Neural cell (in vitro differentiated cells): Measurements from ENCODE around the gene TLR6. TPM values are rescaled to one million over a fixed set of nuclear protein-coding genes. Genes with fewer than 3 reads are reported as not detected.

ENCODE experiments used
- H2AFZ ChIP-seq: fragments of 200-600, 300-800 bp; sonication (generic), shearing (Covaris generic); 2 replicates; pipeline ENCODE4 v1.6.0; 2014; ENCODE audit warnings: low read depth, mild to moderate bottlenecking, antibody characterized with exemption, low read length, moderate library complexity
- H3F3A ChIP-seq: fragments of 200-600 bp; shearing (Covaris generic); 2 replicates; pipeline ENCODE4 v1.6.1; 2016; ENCODE audit warnings: mild to moderate bottlenecking, moderate library complexity, mixed read lengths, antibody characterized with exemption, low read length; ENCODE audit not compliant: insufficient read depth, poor library complexity, severe bottlenecking
- H3K27ac ChIP-seq: fragments of 200-600, 300-800 bp; sonication (generic), shearing (Covaris generic); 2 replicates; pipeline ENCODE4 v1.5.1; 2014; ENCODE audit warnings: mild to moderate bottlenecking, low read length, moderate library complexity
- H3K27me3 ChIP-seq: fragments of 300-800, 200-600 bp; sonication (generic), shearing (Covaris generic); 2 replicates; pipeline ENCODE4 v1.6.0; 2014; ENCODE audit warnings: mild to moderate bottlenecking, low read depth, low read length, moderate library complexity; ENCODE audit not compliant: insufficient read depth
- H3K36me3 ChIP-seq: fragments of 300-800, 200-600 bp; sonication (generic), shearing (Covaris generic); 2 replicates; pipeline ENCODE4 v1.5.1; 2014; ENCODE audit warnings: mild to moderate bottlenecking, antibody characterized with exemption, low read length, moderate library complexity; ENCODE audit not compliant: insufficient read depth
- H3K4me2 ChIP-seq: fragments of 300-800, 200-600 bp; sonication (generic), shearing (Covaris generic); 2 replicates; pipeline ENCODE4 v1.6.0; 2014; ENCODE audit warnings: mild to moderate bottlenecking, low read length
- H3K4me3 ChIP-seq: fragments of 300-800, 200-600 bp; sonication (generic), shearing (Covaris generic); 2 replicates; pipeline ENCODE4 v1.5.1; 2014; ENCODE audit warnings: mild to moderate bottlenecking, low read length, moderate library complexity
- H3K79me2 ChIP-seq: fragments of 200-600 bp; shearing (Covaris generic); replicated peaks from 2 replicates; pipeline ENCODE4 v1.6.0; 2014; ENCODE audit warnings: mild to moderate bottlenecking, low read length, moderate library complexity; ENCODE audit not compliant: insufficient read depth
- H3K9ac ChIP-seq: fragments of 300-800, 200-600 bp; sonication (generic), shearing (Covaris generic); 2 replicates; pipeline ENCODE4 v1.6.1; 2016; ENCODE audit warnings: mild to moderate bottlenecking, low read length, mixed read lengths
- H3K9me2 ChIP-seq: fragments of 200-600 bp; shearing (Covaris generic); 2 replicates; pipeline ENCODE4 v1.6.1; 2016; ENCODE audit warnings: mild to moderate bottlenecking, low read length, mixed read lengths; ENCODE audit not compliant: insufficient read depth
- H3K9me3 ChIP-seq: fragments of 200-600, 300-800 bp; sonication (generic), shearing (Covaris generic); 2 replicates; pipeline ENCODE4 v1.6.1; 2016; ENCODE audit warnings: mild to moderate bottlenecking, mixed run types, low read length, moderate library complexity, mixed read lengths
- H4K20me1 ChIP-seq: fragments of 200-600 bp; shearing (Covaris generic); 2 replicates; pipeline ENCODE4 v1.6.1; 2016; ENCODE audit warnings: mild to moderate bottlenecking, mixed run types; ENCODE audit not compliant: insufficient read depth
- CTCF ChIP-seq: fragments of 450-650 bp; IDR thresholded peaks from 2 replicates; pipeline ENCODE4 v1.5.1; 2014; ENCODE audit warnings: antibody characterized with exemption, mild to moderate bottlenecking, moderate library complexity; ENCODE audit not compliant: poor library complexity, severe bottlenecking
- EP300 ChIP-seq: fragments of 450-650 bp; conservative IDR thresholded peaks from 2 replicates; pipeline ENCODE4 v1.6.1; 2014; ENCODE audit warnings: antibody characterized with exemption, mild to moderate bottlenecking, moderate library complexity; ENCODE audit not compliant: poor library complexity, severe bottlenecking
- EZH2 ChIP-seq: fragments of 200-600, 300-800 bp; shearing (Covaris generic), sonication (generic); IDR thresholded peaks from 2 replicates; pipeline ENCODE4 v1.6.1; 2014; ENCODE audit warnings: antibody characterized with exemption, low read length, borderline replicate concordance, mild to moderate bottlenecking; ENCODE audit not compliant: insufficient read depth, poor library complexity, severe bottlenecking
- MXI1 ChIP-seq: fragments of 450-650 bp; conservative IDR thresholded peaks from 2 replicates; pipeline ENCODE4 v1.6.1; 2014; ENCODE audit warnings: antibody characterized with exemption, mild to moderate bottlenecking; ENCODE audit not compliant: poor library complexity, severe bottlenecking
- POLR2AphosphoS5 ChIP-seq: IDR thresholded peaks from 2 replicates; pipeline ENCODE4 v1.6.1; 2012
- RAD21 ChIP-seq: fragments of 450-650 bp; conservative IDR thresholded peaks from 2 replicates; pipeline ENCODE4 v1.6.1; 2014; ENCODE audit warnings: antibody characterized with exemption, mild to moderate bottlenecking, moderate library complexity
- REST ChIP-seq: IDR thresholded peaks from 2 replicates; pipeline ENCODE4 v1.6.1; 2012; ENCODE audit warnings: borderline replicate concordance
- SMC3 ChIP-seq: fragments of 450-650 bp; conservative IDR thresholded peaks from 2 replicates; pipeline ENCODE4 v1.6.1; 2014; ENCODE audit warnings: antibody characterized with exemption, mild to moderate bottlenecking, moderate library complexity; ENCODE audit not compliant: poor library complexity
- TAF1 ChIP-seq: IDR thresholded peaks from 2 replicates; pipeline ENCODE4 v1.6.1; 2012; ENCODE audit warnings: low read depth
- polyA plus RNA-seq: library from polyadenylated mRNA; depleted of rRNA; stranded (reverse); fragments of >200 nt; gene quantifications from 2 replicates; pipeline ENCODE4 v1.2.3, GENCODE V29; 2014

The TLR6 gene
- polyA plus RNA-seq, 1 donor from 2014 or later, result not detected

GRCh38 chr4:38894322-38894982 is 37.8 kb upstream of the TLR6 start:
- no peaks in the 10 kb centered on the region for H3K9me2 ChIP-seq
- no peaks in the 10 kb centered on the region for H3K9me3 ChIP-seq
- no peaks in the 10 kb centered on the region for H3K27me3 ChIP-seq
- H3K4me2 ChIP-seq, result no peak overlapping the region
- no peak overlapping the region for H2AFZ ChIP-seq
- no peak overlapping the region for H3K9ac ChIP-seq
- H3K79me2 ChIP-seq, result no peaks in the 10 kb centered on the region
- H3K36me3 ChIP-seq, result no peaks in the 10 kb centered on the region
- no peak overlapping the region for H3K4me3 ChIP-seq
- TF ChIP-seq EZH2 (no peak), SMC3 (no peak), CTCF (no peak), MXI1 (no peak), TAF1 (no peak), REST (no peak), RAD21 (no peak), EP300 (no peak), POLR2AphosphoS5 (no peak)
- no peak overlapping the region for H3K27ac ChIP-seq
- no peaks in the 10 kb centered on the region for H3F3A ChIP-seq
- H4K20me1 ChIP-seq, result no peaks in the 10 kb centered on the region

GRCh38 chr4:38891051-38891983 is 34.7 kb upstream of the TLR6 start:
- Histone ChIP-seq H3F3A (no peaks in the 10 kb centered on the region), H3K36me3 (no peaks in the 10 kb centered on the region), H4K20me1 (no peaks in the 10 kb centered on the region), H3K4me2 (no peak overlapping the region), H3K9ac (no peak overlapping the region), H3K27me3 (no peaks in the 10 kb centered on the region), H3K4me3 (no peak overlapping the region), H3K9me3 (no peaks in the 10 kb centered on the region), H3K27ac (no peak overlapping the region), H3K79me2 (no peaks in the 10 kb centered on the region), H3K9me2 (no peaks in the 10 kb centered on the region), H2AFZ (no peak overlapping the region)
- no peak for TF ChIP-seq SMC3
- TF ChIP-seq RAD21, result no peak
- no peak for TF ChIP-seq EP300
- TF ChIP-seq MXI1, result no peak
- no peak for TF ChIP-seq POLR2AphosphoS5
- no peak for TF ChIP-seq CTCF
- TF ChIP-seq REST, result no peak
- no peak for TF ChIP-seq EZH2
